HG03097 (cell line): ENCODE data around the gene TTYH3.
"Not testable (repeated sequence)": the region's sequence is repeated elsewhere in the genome, so short reads cannot be mapped to it uniquely, and the experiment has no call there.

Source experiments
- ATAC-seq: cut with Tn5 transposase; IDR thresholded peaks from one replicate; pipeline ENCODE4 v1.9.1; 2021; ENCODE audit not compliant: unreplicated experiment, low FRiP score

Gene TTYH3

GRCh38 chr7:2601907-2602306, 29.9 kb upstream of the TTYH3 start:
- no peak for ATAC-seq

GRCh38 chr7:2602406-2603043, 29.3 kb upstream of the TTYH3 start:
- ATAC-seq: no peak

GRCh38 chr7:2603044-2603965, 28.5 kb upstream of the TTYH3 start:
- no peak for ATAC-seq

GRCh38 chr7:2604608-2605174, 27.1 kb upstream of the TTYH3 start:
- ATAC-seq: no peak

- ATAC-seq: no peak
Observed at GRCh38 chr7:2605608-2606538, 25.9 kb upstream of the TTYH3 start.

GRCh38 chr7:2606539-2606936, 25.2 kb upstream of the TTYH3 start:
- no peak for ATAC-seq

- ATAC-seq: no peak
Observed at GRCh38 chr7:2607122-2607922, 24.5 kb upstream of the TTYH3 start.

GRCh38 chr7:2607923-2608904, 23.6 kb upstream of the TTYH3 start:
- no peak for ATAC-seq

GRCh38 chr7:2608921-2609411, 22.8 kb upstream of the TTYH3 start:
- ATAC-seq: no peak

- not testable (repeated sequence) for ATAC-seq
Observed at GRCh38 chr7:2609646-2610045, 22.1 kb upstream of the TTYH3 start.

GRCh38 chr7:2610466-2610865, 21.3 kb upstream of the TTYH3 start:
- ATAC-seq: no peak

GRCh38 chr7:2610898-2611297, 20.9 kb upstream of the TTYH3 start:
- no peak for ATAC-seq

GRCh38 chr7:2611401-2611800, 20.4 kb upstream of the TTYH3 start:
- ATAC-seq: no peak

- no peak for ATAC-seq
Observed at GRCh38 chr7:2611922-2612321, 19.9 kb upstream of the TTYH3 start.

- no peak for ATAC-seq
Observed at GRCh38 chr7:2612445-2613097, 19.2 kb upstream of the TTYH3 start.

- ATAC-seq: no peak
Observed at GRCh38 chr7:2613098-2613930, 18.5 kb upstream of the TTYH3 start.
